Anterior cingulate cortex (tissue), 58 donors: Measurements from ENCODE around the gene PTPRK.

Experiments
- DNase-seq, 58 donors: peaks; one replicate each; lab custom pipeline; 2025; lab: John Stamatoyannopoulos, UW

Gene PTPRK

GRCh38 chr6:128259730-128260685 is 260.4 kb downstream of the PTPRK start:
- DNase-seq: no peak

GRCh38 chr6:128259029-128259724 is 261.2 kb downstream of the PTPRK start:
- no peak for DNase-seq

- DNase-seq: no peak
Observed at GRCh38 chr6:128256095-128256494, 264.3 kb downstream of the PTPRK start.

- no peak for DNase-seq
Observed at GRCh38 chr6:128252341-128253176, 267.8 kb downstream of the PTPRK start.

- no peak for DNase-seq
Observed at GRCh38 chr6:128251445-128252340, 268.7 kb downstream of the PTPRK start.

DNA sequence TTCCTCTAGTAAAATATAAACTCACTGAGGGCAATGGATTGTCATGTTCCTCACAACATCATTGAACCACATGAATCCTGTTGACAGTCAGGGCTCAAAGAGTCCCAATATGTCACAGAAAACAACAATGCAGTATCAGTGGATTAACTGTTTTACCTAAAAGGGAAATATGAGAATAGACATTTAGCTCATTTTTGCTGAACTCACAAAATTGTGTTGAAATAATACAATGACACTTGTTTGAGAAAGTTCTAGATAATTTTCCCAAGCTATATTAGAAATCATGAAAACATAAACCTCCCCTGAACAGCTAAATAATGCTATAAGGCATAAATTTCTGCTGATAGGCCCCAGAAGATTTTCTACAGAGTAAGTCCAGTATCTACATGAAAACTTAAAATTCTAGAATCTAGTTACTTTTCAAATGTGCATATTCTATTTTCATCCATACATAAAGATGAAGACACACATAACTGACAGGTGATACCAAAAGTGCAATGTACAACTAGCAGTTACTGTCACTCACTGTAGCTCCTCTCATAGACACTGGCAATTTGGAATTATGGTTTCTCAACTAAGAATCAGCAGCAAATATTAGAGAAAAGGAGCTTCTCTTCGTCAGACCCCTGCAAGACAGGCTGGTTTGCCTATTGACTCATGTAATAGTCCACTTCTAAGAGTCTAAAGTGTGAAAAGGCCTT is 269.9 kb downstream of the PTPRK start:
- no peak for DNase-seq

DNA sequence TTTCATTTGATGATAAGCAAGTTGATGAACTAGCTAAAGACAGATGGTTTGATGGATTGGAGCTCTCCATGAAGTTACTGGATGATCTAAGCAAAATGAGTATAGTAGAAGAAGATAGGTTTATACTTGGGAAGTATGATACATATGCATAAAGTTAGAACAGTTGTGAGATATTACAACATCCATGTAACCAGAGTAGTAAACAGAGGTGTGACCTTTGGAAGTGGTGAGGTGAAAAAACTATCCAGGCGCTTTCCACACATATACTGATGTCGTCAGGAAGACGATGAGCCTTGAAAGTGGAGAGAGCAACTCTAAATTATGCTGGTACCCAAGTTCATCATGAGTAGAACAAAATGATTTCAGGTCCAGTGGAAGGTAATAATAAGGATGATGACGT is 271.0 kb downstream of the PTPRK start:
- no peak for DNase-seq

GRCh38 chr6:128246472-128247260 is 273.7 kb downstream of the PTPRK start:
- no peak for DNase-seq

DNA sequence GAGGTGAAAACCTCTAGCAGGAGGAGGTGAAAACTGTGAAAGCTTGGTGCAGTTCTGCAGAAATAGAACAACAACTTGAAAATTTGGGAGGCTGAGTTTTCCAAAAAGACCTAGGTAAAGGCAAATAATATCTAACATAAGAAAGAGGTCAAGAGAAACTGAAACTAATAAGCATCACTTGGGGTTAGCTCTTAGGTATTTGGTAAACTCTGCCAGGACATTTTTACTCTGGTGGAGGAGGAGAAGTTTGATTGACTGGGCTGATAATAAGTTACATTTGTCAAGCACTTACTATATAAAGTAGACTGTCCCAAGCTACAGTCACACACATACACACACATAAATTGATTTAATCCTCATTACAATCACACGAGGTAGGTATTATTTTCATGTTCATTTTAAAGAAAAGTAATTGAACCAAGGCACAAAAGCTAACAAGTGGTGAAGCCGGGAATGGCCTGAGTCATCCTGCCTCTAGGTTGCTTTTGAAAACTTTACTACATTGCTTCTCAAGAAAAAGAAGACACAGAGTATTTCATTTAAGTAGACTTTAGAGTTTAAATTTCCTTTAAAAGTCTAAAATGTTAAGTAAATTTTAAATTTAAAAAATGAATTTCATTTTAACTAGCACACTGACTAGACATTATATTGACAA is 275.5 kb downstream of the PTPRK start:
- no peak for DNase-seq

DNA sequence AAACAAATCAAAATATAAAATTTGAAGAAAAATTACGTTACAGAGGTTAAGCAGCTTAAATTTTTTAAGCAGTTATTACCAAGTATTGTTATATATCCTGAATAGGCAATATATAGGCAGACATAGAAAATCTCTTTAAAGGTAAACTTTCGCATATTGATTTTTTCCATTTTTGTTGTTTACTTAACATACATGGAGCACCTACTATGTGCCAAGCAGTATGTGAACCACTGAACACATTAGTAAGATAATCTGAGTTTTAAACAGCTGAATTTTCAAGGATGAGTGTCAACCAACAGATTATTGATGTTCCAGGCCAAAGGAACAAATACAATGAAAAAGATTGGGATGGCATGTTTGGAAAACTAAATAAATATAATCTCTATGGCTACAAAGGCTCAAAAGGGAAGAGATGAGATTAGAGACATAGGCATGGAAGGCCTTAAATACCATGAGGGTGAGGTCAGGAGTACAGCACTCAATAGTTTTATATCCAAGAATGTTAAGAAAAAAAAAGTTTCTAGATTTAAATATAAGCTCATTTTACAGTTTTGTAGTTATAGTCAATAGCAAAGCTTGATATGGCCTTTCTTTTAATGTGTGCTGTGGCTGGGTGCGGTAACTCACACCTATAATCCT is 277.5 kb downstream of the PTPRK start:
- DNase-seq: no peak

GRCh38 chr6:128241216-128241615 is 279.2 kb downstream of the PTPRK start:
- DNase-seq: no peak

DNA sequence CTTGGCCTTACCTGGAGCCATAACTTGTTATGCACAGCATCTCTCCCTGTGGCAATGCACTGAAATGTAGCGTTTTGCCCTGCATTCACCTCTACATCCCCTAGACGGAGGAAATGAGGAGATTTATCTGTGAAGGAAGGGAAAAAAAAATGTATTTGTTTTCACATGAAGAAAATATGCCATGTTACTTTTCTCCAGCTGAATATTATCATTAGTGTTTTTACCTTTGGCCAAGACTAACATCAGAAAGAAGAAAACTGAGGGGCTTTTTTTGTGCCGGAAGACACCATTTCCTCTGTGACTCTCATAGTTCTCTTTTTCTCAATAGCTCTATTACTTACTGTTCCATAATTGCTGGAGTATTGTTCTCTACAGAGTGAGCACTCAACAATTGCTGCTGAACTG is 280.4 kb downstream of the PTPRK start:
- DNase-seq: no peak

GRCh38 chr6:128239146-128239545 is 281.3 kb downstream of the PTPRK start:
- DNase-seq: no peak

- peak in 3 of 58 donors; percentile 9 to 23 (median 14) for DNase-seq
Observed at GRCh38 chr6:128238225-128238624, 282.2 kb downstream of the PTPRK start.

GRCh38 chr6:128235556-128235955 is 284.8 kb downstream of the PTPRK start:
- no peak for DNase-seq

GRCh38 chr6:128233531-128233930 is 286.9 kb downstream of the PTPRK start:
- peak in 14 of 58 donors; percentile 2 to 25 (median 11) for DNase-seq
